Activated T-cell treated with anti-CD3 and anti-CD28 coated beads, Interleukin-2, amount 50 U/mL, for 72 hours (primary cell): ENCODE measurements around the gene DNAAF5. TPM values are rescaled to one million over a fixed set of nuclear protein-coding genes. Genes with fewer than 3 reads are reported as not detected.

Source experiments
- ATAC-seq, 2 donors: fragments of 150-1000 bp; cut with Tn5 transposase; replicated peaks in 1 of 2; 2 replicates each; pipeline ENCODE4 v1.10.0; 2021; ENCODE audit warnings: moderate library complexity in 2 of 2, mild to moderate bottlenecking in 1 of 2
- DNase-seq, 2 donors: peaks; one replicate each; pipeline ENCODE4 v3.0.0; 2021 to 2022; ENCODE audit warnings: mixed read lengths in 1 of 2
- H3K27ac Mint-ChIP-seq: one replicate; pipeline ENCODE4 v1.8.0; 2022; ENCODE audit warnings: mild to moderate bottlenecking, moderate library complexity, mixed read lengths
- H3K27me3 Mint-ChIP-seq: one replicate; pipeline ENCODE4 v1.8.0; 2022; ENCODE audit warnings: low read depth, mixed read lengths
- H3K36me3 Mint-ChIP-seq, 2 donors: one replicate each; pipeline ENCODE4 v1.8.0; 2022; ENCODE audit warnings: mixed read lengths in 2 of 2, mild to moderate bottlenecking in 1 of 2; ENCODE audit not compliant: insufficient read depth in 2 of 2
- H3K4me1 Mint-ChIP-seq: one replicate; pipeline ENCODE4 v1.8.0; 2022; ENCODE audit warnings: low read depth, mixed read lengths
- H3K4me3 Mint-ChIP-seq, 2 donors: one replicate each; pipeline ENCODE4 v1.8.0; 2022; ENCODE audit warnings: mild to moderate bottlenecking in 2 of 2, mixed read lengths in 2 of 2, moderate library complexity in 2 of 2
- H3K9me3 Mint-ChIP-seq, 2 donors: one replicate each; pipeline ENCODE4 v1.8.0; 2022; ENCODE audit warnings: mixed read lengths in 2 of 2
- total RNA-seq, 2 donors: library from RNA; stranded (reverse); gene quantifications; one replicate each; pipeline ENCODE4 v1.2.3, GENCODE V29; 2022

Gene DNAAF5
- total RNA-seq, 2 donors from 2014 or later: 12.0 to 15.9 TPM

GRCh38 chr7:712381-713138, 13.9 kb upstream of the DNAAF5 start:
- no peak overlapping the region for H3K27ac Mint-ChIP-seq
- H3K27me3 Mint-ChIP-seq: no peaks in the 10 kb centered on the region
- DNase-seq (peak; percentile 26 to 27), ATAC-seq (peak; percentile 68 to 75)
- H3K36me3 Mint-ChIP-seq: peaks cover 2 to 3% of the 10 kb centered on the region in 2 donors
- peaks cover 26% of the 10 kb centered on the region for H3K4me1 Mint-ChIP-seq
- peak overlapping the region in 1 of 2 donors; percentile 65 for H3K4me3 Mint-ChIP-seq
- no peaks in the 10 kb centered on the region for H3K9me3 Mint-ChIP-seq

GRCh38 chr7:713139-713457, 13.4 kb upstream of the DNAAF5 start:
- DNase-seq (no peak), ATAC-seq (no peak)
- Mint-ChIP-seq H3K4me3 (peak overlapping the region; percentile 27 to 65), H3K36me3 (peaks cover 2 to 3% of the 10 kb centered on the region in 2 donors), H3K9me3 (no peaks in the 10 kb centered on the region), H3K4me1 (peaks cover 26% of the 10 kb centered on the region), H3K27ac (no peak overlapping the region), H3K27me3 (no peaks in the 10 kb centered on the region)

DNA sequence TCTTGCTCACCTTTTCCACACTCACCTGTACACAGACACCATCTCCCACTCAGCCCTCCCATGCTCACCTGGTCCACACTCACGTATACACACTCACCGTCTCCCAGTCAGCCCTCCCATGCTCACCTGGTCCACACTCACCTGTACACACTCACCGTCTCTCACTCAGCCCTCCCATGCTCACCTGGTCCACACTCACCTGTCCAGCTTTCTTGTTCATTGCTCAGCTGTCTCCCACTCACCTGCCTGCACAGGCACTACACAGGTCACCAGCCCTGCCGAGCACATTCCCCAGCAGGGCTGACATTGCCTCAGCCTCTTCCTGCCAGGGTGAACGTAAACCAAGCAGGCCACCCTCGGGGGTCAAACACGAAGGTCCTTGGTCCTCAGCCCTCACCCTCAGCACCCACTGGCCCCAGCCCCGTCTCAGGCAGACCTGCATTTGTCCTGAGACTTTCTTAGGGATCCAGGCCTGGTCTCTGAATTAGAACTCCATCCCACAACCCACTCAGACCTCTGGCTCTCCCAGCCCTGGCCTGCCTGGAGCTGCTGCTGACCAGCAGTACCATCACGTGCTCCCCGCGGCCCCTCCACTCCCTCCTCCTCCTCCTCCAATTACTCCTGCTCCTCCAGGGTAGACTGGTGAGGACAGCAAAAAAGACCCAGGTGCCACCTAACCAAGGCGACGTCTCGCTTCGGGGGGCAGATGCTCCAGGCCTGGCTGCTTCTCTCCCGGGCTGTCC, 12.8 kb upstream of the DNAAF5 start:
- H3K27me3 Mint-ChIP-seq: no peaks in the 10 kb centered on the region
- H3K27ac Mint-ChIP-seq: no peak overlapping the region
- H3K36me3 Mint-ChIP-seq: peaks cover 2 to 3% of the 10 kb centered on the region in 2 donors
- H3K4me1 Mint-ChIP-seq: peaks cover 26% of the 10 kb centered on the region
- H3K9me3 Mint-ChIP-seq: no peaks in the 10 kb centered on the region
- DNase-seq: no peak
- peak overlapping the region; percentile 48 to 65 for H3K4me3 Mint-ChIP-seq
- ATAC-seq: no peak

- Mint-ChIP-seq H3K27ac (no peak overlapping the region), H3K4me3 (peak overlapping the region; percentile 25 to 48), H3K4me1 (peaks cover 26% of the 10 kb centered on the region), H3K27me3 (no peaks in the 10 kb centered on the region), H3K36me3 (peaks cover 2 to 3% of the 10 kb centered on the region in 2 donors), H3K9me3 (no peaks in the 10 kb centered on the region)
- ATAC-seq (no peak), DNase-seq (no peak)
Measured at GRCh38 chr7:714251-714671, 12.2 kb upstream of the DNAAF5 start.

DNA sequence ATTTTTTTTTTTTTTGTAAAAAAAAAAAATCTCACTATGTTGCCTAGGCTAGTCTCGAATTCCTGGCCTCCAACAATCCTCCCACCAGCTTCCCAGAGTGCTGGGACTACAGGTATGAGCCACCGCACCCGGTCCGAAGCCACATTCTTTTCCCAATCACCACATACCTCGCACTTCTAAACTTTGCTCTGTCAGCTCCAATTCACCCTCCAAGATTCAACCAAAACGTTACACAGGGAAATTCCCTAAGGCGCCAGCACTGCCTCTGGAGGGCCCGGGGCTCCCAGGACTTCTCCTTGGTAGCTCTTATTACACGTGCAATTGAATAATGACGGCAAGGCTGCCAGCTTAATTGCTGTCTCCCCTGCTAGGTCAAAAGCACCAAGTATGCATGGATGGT, 10.3 kb upstream of the DNAAF5 start:
- Mint-ChIP-seq H3K9me3 (peaks cover 0 to 1% of the 10 kb centered on the region in 2 donors), H3K27ac (no peak overlapping the region)

GRCh38 chr7:716636-717035, 9.9 kb upstream of the DNAAF5 start:
- no peaks in the 10 kb centered on the region for H3K27me3 Mint-ChIP-seq
- peaks cover 9% of the 10 kb centered on the region in 2 donors for H3K36me3 Mint-ChIP-seq
- H3K4me3 Mint-ChIP-seq: no peak overlapping the region
- no peak overlapping the region for H3K27ac Mint-ChIP-seq
- DNase-seq: no peak
- H3K9me3 Mint-ChIP-seq: peaks cover under 1 to 1% of the 10 kb centered on the region in 2 donors
- H3K4me1 Mint-ChIP-seq: peaks cover 17% of the 10 kb centered on the region
- no peak for ATAC-seq

More for the DNA sequence above, 10.3 kb upstream of the DNAAF5 start:
- H3K27me3 Mint-ChIP-seq: no peaks in the 10 kb centered on the region
- peaks cover 8 to 9% of the 10 kb centered on the region in 2 donors for H3K36me3 Mint-ChIP-seq
- H3K4me1 Mint-ChIP-seq: peaks cover 20% of the 10 kb centered on the region
- ATAC-seq: no peak
- H3K4me3 Mint-ChIP-seq: no peak overlapping the region
- no peak for DNase-seq

- H3K4me3 Mint-ChIP-seq: no peak overlapping the region
- H3K36me3 Mint-ChIP-seq: peaks cover 28 to 32% of the 10 kb centered on the region in 2 donors
- no peak for ATAC-seq
Measured at GRCh38 chr7:721619-722248, 4.8 kb upstream of the DNAAF5 start.

DNA sequence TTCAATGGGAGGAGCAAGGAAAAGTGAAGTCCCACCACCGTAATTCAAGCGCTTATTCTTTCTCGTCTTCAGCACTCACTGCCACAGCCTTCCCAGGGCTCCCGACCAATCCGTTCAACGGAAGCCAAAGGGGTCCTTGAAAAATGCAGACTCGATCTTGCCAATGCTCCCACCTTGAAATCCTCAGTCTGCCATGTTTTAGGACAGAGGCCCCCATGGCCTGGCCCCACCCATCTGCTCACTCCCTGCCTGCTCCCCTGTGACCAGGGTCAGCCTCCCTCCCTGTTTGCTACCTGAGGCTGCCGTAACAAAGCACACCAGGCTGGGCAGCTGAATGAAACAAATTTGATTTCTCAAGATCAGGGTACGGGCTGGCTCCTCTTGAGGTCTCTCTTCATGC, 3.0 kb upstream of the DNAAF5 start:
- peaks cover 30 to 32% of the 10 kb centered on the region in 2 donors for H3K36me3 Mint-ChIP-seq

More at GRCh38 chr7:721619-722248, 4.8 kb upstream of the DNAAF5 start:
- no peaks in the 10 kb centered on the region for H3K27me3 Mint-ChIP-seq
- H3K9me3 Mint-ChIP-seq: peaks cover 3 to 4% of the 10 kb centered on the region in 2 donors
- H3K4me1 Mint-ChIP-seq: peaks cover 24% of the 10 kb centered on the region
- H3K27ac Mint-ChIP-seq: no peak overlapping the region
- DNase-seq: no peak

GRCh38 chr7:724298-724697, 2.2 kb upstream of the DNAAF5 start:
- peaks cover 30 to 32% of the 10 kb centered on the region in 2 donors for H3K36me3 Mint-ChIP-seq
- ATAC-seq: no peak
- H3K4me1 Mint-ChIP-seq: peaks cover 33% of the 10 kb centered on the region
- peaks cover 3 to 4% of the 10 kb centered on the region in 2 donors for H3K9me3 Mint-ChIP-seq
- H3K27ac Mint-ChIP-seq: no peak overlapping the region
- no peak for DNase-seq
- H3K4me3 Mint-ChIP-seq: no peak overlapping the region
- H3K27me3 Mint-ChIP-seq: no peaks in the 10 kb centered on the region

More for the DNA sequence above, 3.0 kb upstream of the DNAAF5 start:
- Mint-ChIP-seq H3K4me3 (no peak overlapping the region), H3K27me3 (no peaks in the 10 kb centered on the region), H3K27ac (no peak overlapping the region), H3K4me1 (peaks cover 31% of the 10 kb centered on the region), H3K9me3 (peaks cover 3 to 4% of the 10 kb centered on the region in 2 donors)
- ATAC-seq (no peak), DNase-seq (no peak)

DNA sequence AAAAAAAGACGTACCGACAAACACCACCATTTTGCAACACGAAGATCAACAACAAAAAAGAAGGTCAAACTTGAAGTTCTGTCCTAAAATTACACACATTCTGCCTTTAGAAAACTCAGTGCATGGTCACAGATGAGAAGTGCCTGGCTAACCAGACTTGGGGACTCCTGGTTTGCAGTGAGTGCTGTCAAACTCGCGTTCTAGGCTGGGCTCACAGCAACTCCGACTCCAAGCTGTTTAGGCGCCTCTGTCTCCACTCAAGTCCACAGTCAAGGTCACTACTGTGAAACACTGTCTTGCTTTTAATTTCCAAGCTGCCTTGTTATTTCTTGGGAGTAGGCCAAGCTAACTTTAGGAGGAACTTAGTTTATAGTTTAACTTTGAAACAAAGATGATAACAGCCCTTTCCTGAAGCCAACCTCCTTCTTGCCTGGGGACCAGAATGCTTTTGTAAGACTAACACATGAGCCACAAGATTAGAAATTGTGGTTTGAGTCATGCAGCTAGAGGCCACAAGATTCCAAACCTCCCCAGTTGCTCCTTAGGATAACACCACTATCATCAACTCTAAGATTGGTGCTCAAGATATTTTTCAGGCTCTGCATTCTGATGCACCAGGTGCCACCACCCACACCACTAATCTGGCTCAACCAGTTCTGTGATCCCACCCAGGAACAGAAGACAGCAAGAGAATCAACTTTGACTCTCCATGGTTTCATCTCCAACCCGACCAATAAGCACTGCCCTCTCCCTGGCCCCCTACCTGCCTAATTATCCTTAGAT, 1.1 kb upstream of the DNAAF5 start:
- H3K9me3 Mint-ChIP-seq: peaks cover 3 to 4% of the 10 kb centered on the region in 2 donors
- H3K27me3 Mint-ChIP-seq: no peaks in the 10 kb centered on the region
- DNase-seq: no peak
- no peak for ATAC-seq
- H3K36me3 Mint-ChIP-seq: peaks cover 29 to 31% of the 10 kb centered on the region in 2 donors
- H3K27ac Mint-ChIP-seq: peak overlapping the region; percentile 49
- H3K4me1 Mint-ChIP-seq: peaks cover 33% of the 10 kb centered on the region
- H3K4me3 Mint-ChIP-seq: peak overlapping the region; percentile 84 to 89

DNA sequence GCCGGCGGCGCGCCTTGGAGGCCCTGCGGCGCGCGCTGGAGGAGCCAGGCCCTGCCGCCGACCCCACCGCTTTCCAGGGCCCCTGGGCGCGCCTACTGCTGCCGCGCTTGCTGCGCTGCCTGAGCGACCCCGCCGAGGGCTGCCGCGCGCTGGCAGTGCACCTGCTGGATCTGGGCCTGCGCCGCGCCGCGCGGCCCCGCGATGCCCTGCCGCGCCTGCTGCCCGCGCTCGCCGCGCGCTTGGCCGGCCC, 280 bp downstream of the DNAAF5 start:
- H3K27me3 Mint-ChIP-seq: no peaks in the 10 kb centered on the region
- DNase-seq (no peak), ATAC-seq (peak; percentile 39 to 41)
- peaks cover 1% of the 10 kb centered on the region in 2 donors for H3K9me3 Mint-ChIP-seq
- H3K4me3 Mint-ChIP-seq: no peak overlapping the region
- H3K36me3 Mint-ChIP-seq: peaks cover 22 to 23% of the 10 kb centered on the region in 2 donors
- no peak overlapping the region for H3K27ac Mint-ChIP-seq
- peaks cover 33% of the 10 kb centered on the region for H3K4me1 Mint-ChIP-seq

GRCh38 chr7:727104-727805, 756 bp downstream of the DNAAF5 start, which contains the start of gene PRKAR1B:
Gene PRKAR1B, minus strand, starts transcription at chr7:727281. Its CDS starts 15,776 bp downstream, at chr7:711505.
- Mint-ChIP-seq H3K36me3 (peaks cover 21% of the 10 kb centered on the region in 2 donors), H3K4me3 (peak within 1 kb of the TSS; percentile 84 to 89), H3K9me3 (no peaks in the 10 kb centered on the region), H3K4me1 (peaks cover 33% of the 10 kb centered on the region), H3K27ac (peak within 1 kb of the TSS; percentile 62), H3K27me3 (no peaks in the 10 kb centered on the region)
- ATAC-seq (peak; percentile 56 to 60), DNase-seq (peak; percentile 17 to 42)
